H1 (cell line): ENCODE data around the gene CLDN24. TPM values are rescaled to one million over a fixed set of nuclear protein-coding genes. Genes with fewer than 3 reads are reported as not detected.

Experiments used
- CTCF ChIA-PET: fragments of 300-600 bp; sonication (Branson Sonifier 250); formaldehyde crosslinking; loops from one replicate; lab custom pipeline; 2021; ENCODE audit not compliant: partially characterized antibody; lab: Charles Lee
- POLR2A ChIA-PET: fragments of 300-600 bp; sonication (Branson Sonifier 250); formaldehyde crosslinking; loops from one replicate; lab custom pipeline; 2021; ENCODE audit warnings: inconsistent platforms; ENCODE audit not compliant: partially characterized antibody; lab: Charles Lee
- DNase-seq, 2 experiments: peaks; one replicate each; pipeline versions ENCODE4 v3.0.0 to v3.0.0-alpha.2; 2010 to 2022; ENCODE audit warnings: low spot score in 2 of 2, low read depth in 1 of 2, mixed read lengths in 1 of 2
- FAIRE-seq: peaks from 2 replicates; lab custom pipeline; 2011; peaks lifted over from hg19 to GRCh38; lab: Jason Lieb, UNC
- H2AFZ ChIP-seq: 2 replicates; pipeline ENCODE4 v1.8.1; 2012; ENCODE audit warnings: low read length, inconsistent platforms
- H2AK5ac ChIP-seq: 2 replicates; pipeline ENCODE4 v1.6.1; 2013; ENCODE audit warnings: low read depth, low read length
- H2BK120ac ChIP-seq: replicated peaks from 2 replicates; pipeline ENCODE3; 2013; ENCODE audit warnings: low read depth, low read length, inconsistent platforms
- H2BK12ac ChIP-seq: 2 replicates; pipeline ENCODE4 v1.6.1; 2013; ENCODE audit warnings: low read depth, low read length
- H2BK15ac ChIP-seq: 2 replicates; pipeline ENCODE4 v1.6.1; 2013; ENCODE audit warnings: low read length
- H2BK20ac ChIP-seq: 2 replicates; pipeline ENCODE4 v1.6.1; 2013; ENCODE audit warnings: low read length
- H2BK5ac ChIP-seq: 2 replicates; pipeline ENCODE4 v1.6.1; 2013; ENCODE audit warnings: low read depth, low read length
- H3K14ac ChIP-seq: 2 replicates; pipeline ENCODE4 v1.6.1; 2013; ENCODE audit warnings: inconsistent platforms; ENCODE audit not compliant: insufficient read length
- H3K18ac ChIP-seq: 2 replicates; pipeline ENCODE4 v1.6.1; 2013; ENCODE audit warnings: low read length; ENCODE audit errors: extremely low read depth
- H3K23ac ChIP-seq: 2 replicates; pipeline ENCODE4 v1.6.1; 2013; ENCODE audit warnings: inconsistent platforms; ENCODE audit not compliant: insufficient read length
- H3K23me2 ChIP-seq: 2 replicates; pipeline ENCODE4 v1.6.1; 2013; ENCODE audit warnings: low read depth, low read length
- H3K27ac ChIP-seq: 2 replicates; pipeline ENCODE4 v1.6.1; 2011; ENCODE audit warnings: low read depth, low read length, inconsistent platforms
- H3K27me3 ChIP-seq, 4 experiments: replicated peaks in 1 of 4; 1 replicate in 1 of 4; 2 replicates in 3 of 4; pipeline versions ENCODE4 v1.6.1 to v1.8.1; 2011 to 2013; ENCODE audit warnings: low read length in 3 of 4, mild to moderate bottlenecking in 3 of 4, inconsistent platforms in 2 of 4, mixed read lengths in 2 of 4, moderate library complexity in 1 of 4; ENCODE audit not compliant: control insufficient read depth in 3 of 4, insufficient read depth in 3 of 4; ENCODE audit errors: extremely low read depth in 1 of 4
- H3K36me3 ChIP-seq, 4 experiments: 2 replicates each; pipeline versions ENCODE4 v1.6.1 to v1.8.1; 2011 to 2013; ENCODE audit warnings: mild to moderate bottlenecking in 4 of 4, low read length in 3 of 4, moderate library complexity in 2 of 4, control low read depth in 1 of 4, inconsistent platforms in 1 of 4; ENCODE audit not compliant: insufficient read depth in 4 of 4, control insufficient read depth in 2 of 4
- H3K4ac ChIP-seq: replicated peaks from 2 replicates; pipeline ENCODE3; 2013; ENCODE audit warnings: low read length, low read depth, mixed read lengths, inconsistent platforms; ENCODE audit not compliant: insufficient read length
- H3K4me1 ChIP-seq, 4 experiments: replicated peaks in 1 of 4; 1 replicate in 1 of 4; 2 replicates in 3 of 4; pipeline versions ENCODE4 v1.6.1 to v1.8.1; 2011 to 2013; ENCODE audit warnings: low read length in 3 of 4, inconsistent platforms in 2 of 4, mixed read lengths in 1 of 4; ENCODE audit not compliant: insufficient read depth in 4 of 4, control insufficient read depth in 3 of 4
- H3K4me2 ChIP-seq, 2 experiments: 2 replicates each; pipeline versions ENCODE4 v1.6.1 to v1.8.1; 2011 to 2013; ENCODE audit warnings: low read depth in 2 of 2, low read length in 2 of 2, control low read depth in 1 of 2, inconsistent platforms in 1 of 2, mild to moderate bottlenecking in 1 of 2; ENCODE audit not compliant: insufficient read depth in 1 of 2
- H3K4me3 ChIP-seq, 4 experiments: fragments of 200-600, 300-600 bp in 1 of 4; sonication (generic), shearing (Covaris generic), sonication (Bioruptor Twin) in 1 of 4; 2 replicates each; pipeline versions ENCODE4 v1.5.1 to v1.8.1; 2011 to 2016; ENCODE audit warnings: low read length in 4 of 4, low read depth in 3 of 4, control low read depth in 2 of 4, inconsistent platforms in 2 of 4, mild to moderate bottlenecking in 2 of 4, mixed read lengths in 1 of 4, moderate library complexity in 1 of 4; ENCODE audit not compliant: insufficient read depth in 2 of 4; ENCODE audit errors: extremely low read depth in 1 of 4
- H3K56ac ChIP-seq: replicated peaks from 2 replicates; pipeline ENCODE3; 2013; ENCODE audit warnings: low read depth, mild to moderate bottlenecking, mixed read lengths, low read length, inconsistent platforms; ENCODE audit not compliant: insufficient read length
- H3K79me1 ChIP-seq: 2 replicates; pipeline ENCODE4 v1.6.1; 2013; ENCODE audit warnings: low read depth, low read length, control low read depth
- H3K79me2 ChIP-seq, 2 experiments: 2 replicates each; pipeline versions ENCODE4 v1.6.1 to v1.8.1; 2012 to 2013; ENCODE audit warnings: low read length in 2 of 2, mild to moderate bottlenecking in 2 of 2, inconsistent platforms in 1 of 2; ENCODE audit not compliant: insufficient read depth in 2 of 2, control insufficient read depth in 1 of 2
- H3K9ac ChIP-seq, 4 experiments: replicated peaks in 1 of 4; 1 replicate in 1 of 4; 2 replicates in 3 of 4; pipeline versions ENCODE4 v1.6.1 to v1.8.1; 2011 to 2013; ENCODE audit warnings: low read depth in 3 of 4, low read length in 3 of 4, control low read depth in 2 of 4, mild to moderate bottlenecking in 2 of 4, moderate library complexity in 2 of 4, inconsistent platforms in 1 of 4; ENCODE audit errors: extremely low read depth in 1 of 4
- H3K9me3 ChIP-seq, 2 experiments: 2 replicates each; pipeline versions ENCODE4 v1.6.1 to v1.8.1; 2012 to 2013; ENCODE audit warnings: mild to moderate bottlenecking in 2 of 2, moderate library complexity in 2 of 2, control low read depth in 1 of 2, inconsistent platforms in 1 of 2, low read depth in 1 of 2, low read length in 1 of 2, mixed read lengths in 1 of 2; ENCODE audit not compliant: insufficient read depth in 2 of 2
- H4K20me1 ChIP-seq, 2 experiments: replicated peaks in 1 of 2; 2 replicates each; pipeline versions ENCODE3 to v1.8.1; 2011 to 2013; ENCODE audit warnings: inconsistent platforms in 2 of 2, low read length in 2 of 2, mild to moderate bottlenecking in 1 of 2; ENCODE audit not compliant: insufficient read depth in 2 of 2, control insufficient read depth in 1 of 2
- H4K5ac ChIP-seq: 2 replicates; pipeline ENCODE4 v1.6.1; 2013; ENCODE audit warnings: low read length, low read depth, mixed read lengths, inconsistent platforms; ENCODE audit not compliant: insufficient read length
- H4K8ac ChIP-seq: 2 replicates; pipeline ENCODE4 v1.8.0; 2013; ENCODE audit warnings: mild to moderate bottlenecking, moderate library complexity, low read length, inconsistent platforms; ENCODE audit not compliant: insufficient read depth; ENCODE audit errors: extremely low read depth
- H4K91ac ChIP-seq: replicated peaks from 2 replicates; pipeline ENCODE3; 2013; ENCODE audit warnings: low read length, mixed read lengths, inconsistent platforms; ENCODE audit not compliant: insufficient read length
- BACH1 ChIP-seq: IDR thresholded peaks from 2 replicates; pipeline ENCODE4 v1.6.1; 2012; ENCODE audit warnings: low read length, improper control_type of control experiment
- CHD1 ChIP-seq: IDR thresholded peaks from 2 replicates; pipeline ENCODE4 v1.6.1; 2012; ENCODE audit warnings: low read depth, low read length, improper control_type of control experiment
- EP300 ChIP-seq, 2 experiments: IDR thresholded peaks; 1 replicate in 1 of 2; 2 replicates in 1 of 2; pipeline ENCODE4 v1.6.1; 2011 to 2012; ENCODE audit warnings: low read depth in 2 of 2, low read length in 2 of 2, mild to moderate bottlenecking in 2 of 2, borderline replicate concordance in 1 of 2, inconsistent platforms in 1 of 2, moderate library complexity in 1 of 2
- EZH2 ChIP-seq: fragments of 200-600 bp; sonication (generic); IDR thresholded peaks from 2 replicates; pipeline ENCODE4 v1.7.1; 2012; ENCODE audit warnings: low read depth, mild to moderate bottlenecking, moderate library complexity, low read length, inconsistent platforms; ENCODE audit not compliant: severe bottlenecking
- GTF2F1 ChIP-seq: IDR thresholded peaks from 2 replicates; pipeline ENCODE4 v1.6.1; 2012; ENCODE audit warnings: low read depth, low read length, improper control_type of control experiment, borderline replicate concordance
- KDM5A ChIP-seq: fragments of 200-600 bp; IDR thresholded peaks from 2 replicates; pipeline ENCODE4 v1.7.1; 2012; ENCODE audit warnings: mild to moderate bottlenecking, low read length, inconsistent platforms, mixed read lengths
- MAFK ChIP-seq: IDR thresholded peaks from 2 replicates; pipeline ENCODE4 v1.6.1; 2012; ENCODE audit warnings: low read depth, mild to moderate bottlenecking, improper control_type of control experiment, low read length
- POU5F1 ChIP-seq: IDR thresholded peaks from 2 replicates; pipeline ENCODE4 v1.6.1; 2011; ENCODE audit warnings: low read depth, mild to moderate bottlenecking, low read length, moderate library complexity
- RXRA ChIP-seq: IDR thresholded peaks from 2 replicates; pipeline ENCODE4 v1.6.1; 2011; ENCODE audit warnings: low read depth, mild to moderate bottlenecking, low read length, moderate library complexity; ENCODE audit not compliant: insufficient read depth
- SP4 ChIP-seq: IDR thresholded peaks from 2 replicates; pipeline ENCODE4 v1.6.1; 2012; ENCODE audit warnings: low read length, inconsistent platforms
- TAF7 ChIP-seq: optimal IDR thresholded peaks from 2 replicates; pipeline ENCODE3; 2011; ENCODE audit warnings: low read depth, mild to moderate bottlenecking, inconsistent platforms, low read length, moderate library complexity, borderline replicate concordance
- WGBS, 2 experiments: shearing (Covaris generic) in 1 of 2; methylation state at CpG; one replicate each; pipeline versions ENCODE4 v1.1.6 to v1.1.7; 2013 to 2015; ENCODE audit warnings: low lambda C conversion rate in 2 of 2, mixed read lengths in 2 of 2, inconsistent platforms in 1 of 2, low coverage in 1 of 2, missing lambda C conversion rate in 1 of 2; ENCODE audit not compliant: insufficient replicate concordance in 2 of 2, insufficient coverage in 1 of 2, insufficient read length in 1 of 2; ENCODE audit errors: extremely low coverage in 1 of 2, missing lambda C conversion rate in 1 of 2; 5-methylcytosine and 5-hydroxymethylcytosine counted together
- polyA plus RNA-seq, 7 experiments: library from polyadenylated mRNA; depleted of rRNA in 3 of 7; stranded (reverse) in 5 of 7; unstranded in 2 of 7; fragments of >200 nt in 5 of 7; fragments of 200-250 nt in 2 of 7; gene quantifications; 1 replicate in 5 of 7; 2 replicates in 1 of 7; 4 replicates in 1 of 7; pipeline versions ENCODE4 v1.2.1 to v1.2.3, GENCODE V29; 2011 to 2013; ENCODE audit warnings: missing spikeins in 2 of 7, mixed read lengths in 2 of 7
- total RNA-seq: library from RNA; stranded (reverse); fragmentation: NEBNext Ultra II Directional; extraction: Animal tissue kit (Norgen Biotek cat#: 25700); gene quantifications from 2 replicates; pipeline ENCODE4 v1.2.1, GENCODE V29; 2021
- TF ChIP-seq, protein P1 (sequence below): IDR thresholded peaks from 2 replicates; pipeline ENCODE4 v1.6.1; 2011; ENCODE audit warnings: low read depth, mild to moderate bottlenecking, low read length; ENCODE audit not compliant: insufficient read depth

CLDN24 gene
- total and polyA plus RNA-seq, 2 of the 8 experiments (the other 6 are each of a cell fraction or from before 2014, with no cell fraction given): not detected

GRCh38 chr4:183321516-183321915 is 710 bp downstream of the CLDN24 start:
- Histone ChIP-seq H3K4me2 (no peak overlapping the region), H3K27me3 (no peaks in the 10 kb centered on the region)
- no peak for FAIRE-seq
- no peak for TF ChIP-seq RXRA
- no peak for TF ChIP-seq TAF7
- TF ChIP-seq EZH2: no peak
- TF ChIP-seq GTF2F1: no peak
- no peak for TF ChIP-seq BACH1
- no peak for TF ChIP-seq KDM5A
- no peak for TF ChIP-seq EP300 (IDR thresholded peaks at IDR 0.05; ENCODE audit: borderline replicate concordance in 1 of 2, low read depth in 2 of 2, low read length in 2 of 2)
- no peak for TF ChIP-seq SP4
- TF ChIP-seq MAFK: no peak
- no peak for TF ChIP-seq POU5F1
- TF ChIP-seq, protein P1, sequence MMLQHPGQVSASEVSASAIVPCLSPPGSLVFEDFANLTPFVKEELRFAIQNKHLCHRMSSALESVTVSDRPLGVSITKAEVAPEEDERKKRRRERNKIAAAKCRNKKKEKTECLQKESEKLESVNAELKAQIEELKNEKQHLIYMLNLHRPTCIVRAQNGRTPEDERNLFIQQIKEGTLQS: no peak
- no peak for TF ChIP-seq CHD1

More at GRCh38 chr4:183321516-183321915, 710 bp downstream of the CLDN24 start:
- H4K8ac ChIP-seq: no peak overlapping the region
- H4K91ac ChIP-seq: no peak overlapping the region
- H3K4me3 ChIP-seq: no peak overlapping the region
- H3K23ac ChIP-seq: no peak overlapping the region
- peaks cover 0 to 9% (median 0%) of the 10 kb centered on the region in 4 experiments; a peak in 3 of 8 replicates for H3K36me3 ChIP-seq
- no peak overlapping the region for H3K18ac ChIP-seq
- H3K23me2 ChIP-seq: no peaks in the 10 kb centered on the region
- no peak overlapping the region for H3K9ac ChIP-seq
- ChIA-PET CTCF (no interaction called here), POLR2A (no interaction called here)
- no peak overlapping the region for H2BK120ac ChIP-seq
- no peak overlapping the region for H2BK5ac ChIP-seq
- no peak overlapping the region for H3K4ac ChIP-seq
- H2BK15ac ChIP-seq: no peak overlapping the region
- 93% methylated on average over 5 of the region's 5 CpGs; no CpG with 5 or more reads in 1 of the 2 experiments for WGBS, 2 experiments
- no peak overlapping the region for H3K56ac ChIP-seq
- no peaks in the 10 kb centered on the region for H4K20me1 ChIP-seq
- no peak overlapping the region for H2AFZ ChIP-seq
- H2BK20ac ChIP-seq: no peak overlapping the region
- no peak overlapping the region for H2AK5ac ChIP-seq
- H3K27ac ChIP-seq: no peak overlapping the region
- H3K4me1 ChIP-seq: no peaks in the 10 kb centered on the region
- no peak overlapping the region for H3K14ac ChIP-seq
- no peak for DNase-seq
- peaks cover 0 to 4% of the 10 kb centered on the region in 2 experiments; a peak in 1 of 4 replicates for H3K9me3 ChIP-seq
- no peaks in the 10 kb centered on the region for H3K79me1 ChIP-seq
- H3K79me2 ChIP-seq: no peaks in the 10 kb centered on the region
- no peak overlapping the region for H4K5ac ChIP-seq
- H2BK12ac ChIP-seq: no peak overlapping the region
